Liver (tissue), 9 donors: ENCODE results near the gene CCDC102A. TPM values are rescaled to one million over a fixed set of nuclear protein-coding genes. Genes with fewer than 3 reads are reported as not detected.

Source experiments
- DNase-seq: peaks from one replicate; pipeline ENCODE4 v3.0.0-alpha.2; 2017; ENCODE audit warnings: low spot score
- H3K27ac ChIP-seq, 2 donors: one replicate each; pipeline ENCODE4 v1.7.0; 2013; ENCODE audit warnings: inconsistent platforms in 2 of 2, low read length in 2 of 2, control low read depth in 1 of 2, low read depth in 1 of 2, mild to moderate bottlenecking in 1 of 2
- H3K27me3 ChIP-seq, 4 donors: one replicate each; pipeline versions ENCODE4 v1.6.1 to v1.7.0; 2013; ENCODE audit warnings: low read length in 3 of 4, inconsistent platforms in 1 of 4, mild to moderate bottlenecking in 1 of 4, moderate library complexity in 1 of 4; ENCODE audit not compliant: control insufficient read depth in 4 of 4, insufficient read depth in 4 of 4
- H3K36me3 ChIP-seq, 4 donors: one replicate each; pipeline versions ENCODE4 v1.6.1 to v1.7.0; 2013; ENCODE audit warnings: low read length in 3 of 4, mild to moderate bottlenecking in 3 of 4, low read depth in 1 of 4, moderate library complexity in 1 of 4; ENCODE audit not compliant: control insufficient read depth in 4 of 4, insufficient read depth in 3 of 4
- H3K4me1 ChIP-seq, 4 donors: one replicate each; pipeline versions ENCODE4 v1.6.1 to v1.7.0; 2013; ENCODE audit warnings: low read length in 3 of 4, mild to moderate bottlenecking in 3 of 4, moderate library complexity in 1 of 4; ENCODE audit not compliant: control insufficient read depth in 4 of 4, insufficient read depth in 4 of 4
- H3K4me3 ChIP-seq, 3 donors: one replicate each; pipeline versions ENCODE4 v1.6.1 to v1.7.0; 2013; ENCODE audit warnings: low read length in 3 of 3, control low read depth in 1 of 3, low read depth in 1 of 3, mild to moderate bottlenecking in 1 of 3
- H3K9ac ChIP-seq, 2 donors: one replicate each; pipeline ENCODE4 v1.7.0; 2013; ENCODE audit warnings: low read length in 2 of 2, mild to moderate bottlenecking in 2 of 2, moderate library complexity in 2 of 2, control low read depth in 1 of 2, low read depth in 1 of 2
- H3K9me3 ChIP-seq, 4 donors: one replicate each; pipeline versions ENCODE4 v1.6.1 to v1.7.0; 2013; ENCODE audit warnings: low read length in 3 of 4; ENCODE audit not compliant: control insufficient read depth in 4 of 4
- ATF3 ChIP-seq: IDR thresholded peaks from 2 replicates; pipeline ENCODE4 v1.6.1; 2016; ENCODE audit warnings: antibody characterized with exemption
- CTCF ChIP-seq: fragments of 150-350 bp; IDR thresholded peaks from 2 replicates; pipeline ENCODE4 v1.5.1; 2017; ENCODE audit warnings: improper control_type of control experiment, low read depth, low read length; ENCODE audit not compliant: missing input control
- EGR1 ChIP-seq, 2 donors: IDR thresholded peaks; 2 replicates each; pipeline ENCODE4 v1.6.1; 2016 to 2018; ENCODE audit warnings: antibody characterized with exemption in 2 of 2, low read depth in 2 of 2
- FOXA1 ChIP-seq: IDR thresholded peaks from 2 replicates; pipeline ENCODE4 v1.6.1; 2016; ENCODE audit warnings: antibody characterized with exemption
- FOXA2 ChIP-seq: IDR thresholded peaks from 2 replicates; pipeline ENCODE4 v1.6.1; 2016; ENCODE audit warnings: antibody characterized with exemption
- GABPA ChIP-seq, 2 donors: IDR thresholded peaks in 1 of 2; conservative IDR thresholded peaks in 1 of 2; 2 replicates each; pipeline ENCODE4 v1.6.1; 2016; ENCODE audit warnings: antibody characterized with exemption in 2 of 2, mild to moderate bottlenecking in 1 of 2, moderate library complexity in 1 of 2
- HNF4A ChIP-seq, 2 donors: conservative IDR thresholded peaks; 2 replicates each; pipeline ENCODE4 v1.6.1; 2016; ENCODE audit warnings: antibody characterized with exemption in 2 of 2, mild to moderate bottlenecking in 2 of 2
- HNF4G ChIP-seq: IDR thresholded peaks from 2 replicates; pipeline ENCODE4 v1.6.1; 2016; ENCODE audit warnings: antibody characterized with exemption
- JUND ChIP-seq, 2 donors: IDR thresholded peaks; 2 replicates each; pipeline ENCODE4 v1.6.1; 2016; ENCODE audit warnings: antibody characterized with exemption in 2 of 2
- MAX ChIP-seq: IDR thresholded peaks from 2 replicates; pipeline ENCODE4 v1.6.1; 2016; ENCODE audit warnings: antibody characterized with exemption
- NR2F2 ChIP-seq: IDR thresholded peaks from 2 replicates; pipeline ENCODE4 v1.6.1; 2016; ENCODE audit warnings: antibody characterized with exemption
- RAD21 ChIP-seq, 2 donors: IDR thresholded peaks; 2 replicates each; pipeline ENCODE4 v1.6.1; 2016; ENCODE audit warnings: antibody characterized with exemption in 2 of 2, mild to moderate bottlenecking in 2 of 2
- REST ChIP-seq: IDR thresholded peaks from 2 replicates; pipeline ENCODE4 v1.6.1; 2016; ENCODE audit warnings: antibody characterized with exemption, mild to moderate bottlenecking
- RXRA ChIP-seq, 2 donors: IDR thresholded peaks; 2 replicates each; pipeline ENCODE4 v1.6.1; 2017 to 2018; ENCODE audit warnings: antibody characterized with exemption in 2 of 2, mild to moderate bottlenecking in 1 of 2
- SP1 ChIP-seq: IDR thresholded peaks from 2 replicates; pipeline ENCODE4 v1.6.1; 2018; ENCODE audit warnings: antibody characterized with exemption, mild to moderate bottlenecking
- TAF1 ChIP-seq: conservative IDR thresholded peaks from 2 replicates; pipeline ENCODE4 v1.6.1; 2016; ENCODE audit warnings: antibody characterized with exemption, mild to moderate bottlenecking
- YY1 ChIP-seq: IDR thresholded peaks from 2 replicates; pipeline ENCODE4 v1.6.1; 2016; ENCODE audit warnings: antibody characterized with exemption, mild to moderate bottlenecking
- ZBTB33 ChIP-seq: IDR thresholded peaks from 2 replicates; pipeline ENCODE4 v1.6.1; 2016; ENCODE audit warnings: antibody characterized with exemption
- WGBS: extraction: QIAGEN DNeasy Blood & Tissue Kit; methylation state at CpG from one replicate; pipeline ENCODE4 v1.1.7; 2013; 5-methylcytosine and 5-hydroxymethylcytosine counted together
- polyA plus RNA-seq, 2 donors: library from polyadenylated mRNA; stranded (reverse) in 1 of 2; unstranded in 1 of 2; fragments of 200-250 nt in 1 of 2; fragments of >200 nt in 1 of 2; fragmentation: Nextera tagmentation in 1 of 2; extraction: Ambion mirVana in 1 of 2; gene quantifications; one replicate each; pipeline versions ENCODE4 v1.2.1 to v1.2.3, GENCODE V29; 2013 to 2015
- total RNA-seq, 2 donors: library from RNA; depleted of rRNA; stranded (reverse); fragments of >200 nt; gene quantifications; one replicate each; pipeline ENCODE4 v1.2.3, GENCODE V29; 2014
- donor health status: healthy.
- donor health status: healthy.
- donor health status: healthy.
- donor health status: healthy.
- donor health status: healthy.

CCDC102A gene
- total and polyA plus RNA-seq, 4 donors = 0.36 to 2.6 (median 1.7) TPM

GRCh38 chr16:57471852-57472664 lies 64.3 kb downstream of the CCDC102A start:
- Histone ChIP-seq H3K4me3 (no peak overlapping the region), H3K4me1 (peaks cover 8 to 51% (median 38%) of the 10 kb centered on the region in 4 donors), H3K9ac (peak overlapping the region in 1 of 2 donors; percentile 11), H3K27me3 (no peaks in the 10 kb centered on the region), H3K27ac (peak overlapping the region; percentile 69 to 87), H3K36me3 (peaks cover 13 to 45% (median 30%) of the 10 kb centered on the region in 4 donors), H3K9me3 (no peaks in the 10 kb centered on the region)
- WGBS = 38% methylated on average over 10 of the region's 10 CpGs
- no peak for TF ChIP-seq NR2F2
- no peak for TF ChIP-seq TAF1
- no peak for TF ChIP-seq EGR1 (IDR thresholded peaks at IDR 0.05; ENCODE audit: low read depth in 2 of 2)
- TF ChIP-seq ATF3 = peak; percentile 42
- TF ChIP-seq MAX = no peak
- peak; percentile 14 for TF ChIP-seq FOXA2
- TF ChIP-seq JUND (IDR thresholded peaks at IDR 0.05) = peak; percentile 66 to 82
- peak; percentile 87 for TF ChIP-seq SP1
- peak; percentile 84 for TF ChIP-seq HNF4G
- peak; percentile 24 for TF ChIP-seq YY1
- TF ChIP-seq HNF4A (conservative IDR thresholded peaks at IDR 0.05) = peak; percentile 91
- no peak for TF ChIP-seq GABPA (IDR thresholded peaks at IDR 0.05 in 1 of 2, conservative IDR thresholded peaks at IDR 0.05 in 1 of 2)
- TF ChIP-seq REST = peak; percentile 9
- TF ChIP-seq FOXA1 = no peak
- TF ChIP-seq CTCF = no peak
- no peak for TF ChIP-seq ZBTB33
- peak; percentile 7 to 17 for TF ChIP-seq RAD21 (IDR thresholded peaks at IDR 0.05)
- peak; percentile 51 to 80 for TF ChIP-seq RXRA (IDR thresholded peaks at IDR 0.05)
- DNase-seq = peak; percentile 66
